ENCODE data around the gene CCDC167. TPM values are rescaled to one million over a fixed set of nuclear protein-coding genes. Genes with fewer than 3 reads are reported as not detected.
"Not testable (repeated sequence)": the region's sequence is repeated elsewhere in the genome, so short reads cannot be mapped to it uniquely, and the experiment has no call there.

The CCDC167 gene
- total RNA-seq, 1 donor from 2014 or later: 73.1 TPM

DNA sequence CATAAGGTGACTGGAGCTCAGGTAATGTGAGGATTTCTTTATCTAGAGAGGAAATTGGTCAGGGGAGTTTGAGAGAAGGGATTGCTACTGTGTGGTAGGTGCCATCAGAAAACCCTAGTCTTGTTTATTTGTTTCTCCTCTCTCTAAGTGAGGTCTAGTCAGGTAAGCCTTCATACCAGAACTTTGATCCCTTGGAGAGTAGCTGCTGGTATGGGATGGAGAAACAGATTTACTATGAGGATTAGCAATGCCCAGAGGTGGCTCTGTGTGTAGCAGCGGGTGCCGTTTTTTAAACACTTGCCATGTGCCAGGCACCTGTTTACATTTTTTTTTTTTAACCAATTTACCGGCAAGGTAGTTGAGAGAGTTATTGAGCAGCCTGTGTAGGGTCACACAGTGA, 47.2 kb downstream of the CCDC167 start:
- Mint-ChIP-seq H3K36me3 (ENCODE audit: low read depth) (peaks cover 8% of the 10 kb centered on the region), H3K27ac (ENCODE audit: unreplicated experiment) (peak overlapping the region; percentile 27), H3K9me3 (no peaks in the 10 kb centered on the region), H3K4me3 (no peak overlapping the region), H3K27me3 (ENCODE audit: low read depth) (no peaks in the 10 kb centered on the region), H3K4me1 (no peaks in the 10 kb centered on the region)
- TF ChIP-seq CTCF (conservative IDR thresholded peaks at IDR 0.05): no peak
- no peak for DNase-seq (ENCODE audit: low read depth, low spot score)

DNA sequence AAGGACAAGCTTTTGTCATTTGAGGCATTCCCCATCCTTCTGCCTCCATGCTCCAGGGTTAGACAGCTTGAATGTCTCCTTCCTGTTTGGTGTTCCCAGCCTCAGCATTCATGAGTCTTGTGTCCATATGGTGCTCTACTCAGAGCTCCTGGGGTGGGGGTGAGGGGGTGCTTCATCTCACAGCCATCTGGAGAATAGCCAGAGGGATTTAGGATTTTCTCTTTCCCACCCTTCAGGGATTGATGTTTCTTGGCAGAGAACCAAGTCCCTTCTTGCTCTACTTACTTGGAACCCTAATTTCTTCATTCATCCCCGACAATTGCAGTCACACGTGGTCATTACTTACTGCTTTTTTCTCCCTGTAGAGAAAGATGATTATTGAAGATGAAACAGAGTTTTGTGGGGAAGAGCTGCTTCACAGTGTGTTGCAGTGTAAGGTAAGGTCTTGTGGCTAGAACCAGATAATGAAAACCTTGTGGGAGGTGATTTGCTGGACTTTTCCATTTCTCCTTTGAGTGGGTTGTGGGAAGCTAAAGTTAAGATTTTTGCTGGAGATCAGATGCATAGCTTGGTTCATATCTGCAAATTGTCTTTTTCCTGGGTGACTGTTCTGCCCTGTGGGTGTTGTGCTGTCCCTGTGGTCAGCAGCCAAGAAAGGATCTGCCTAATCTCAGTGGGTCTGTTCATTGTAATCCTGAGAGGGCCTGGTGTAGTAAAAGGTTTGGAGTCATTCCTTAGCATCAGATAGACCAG, 48.1 kb downstream of the CCDC167 start:
- Mint-ChIP-seq H3K36me3 (ENCODE audit: low read depth) (peaks cover 13% of the 10 kb centered on the region), H3K27me3 (ENCODE audit: low read depth) (no peaks in the 10 kb centered on the region), H3K4me1 (no peaks in the 10 kb centered on the region), H3K27ac (ENCODE audit: unreplicated experiment) (no peak overlapping the region), H3K4me3 (no peak overlapping the region), H3K9me3 (no peaks in the 10 kb centered on the region)
- no peak for TF ChIP-seq CTCF (conservative IDR thresholded peaks at IDR 0.05)
- no peak for DNase-seq (ENCODE audit: low read depth, low spot score)

DNA sequence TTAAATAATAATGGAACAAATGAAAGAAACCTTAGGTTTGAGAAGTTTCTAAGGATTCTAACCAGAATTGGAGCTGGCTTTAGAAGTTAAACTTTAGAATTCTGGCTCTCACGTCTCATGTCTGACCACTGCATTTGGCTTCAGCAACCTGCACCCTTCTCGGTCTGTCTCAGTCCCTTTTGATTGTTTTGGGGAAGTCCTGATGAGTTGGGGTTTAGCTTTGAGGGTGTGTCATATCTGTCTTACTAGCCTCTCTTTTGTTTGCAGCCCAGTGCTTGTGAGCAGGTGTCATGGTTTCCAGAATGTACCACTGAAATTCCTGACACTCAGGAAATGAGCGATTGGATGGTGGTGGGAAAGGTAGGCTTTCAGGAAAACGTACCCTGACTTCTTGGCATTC, 49.7 kb downstream of the CCDC167 start:
- Mint-ChIP-seq H3K27ac (ENCODE audit: unreplicated experiment) (no peak overlapping the region), H3K4me1 (no peaks in the 10 kb centered on the region), H3K36me3 (ENCODE audit: low read depth) (peaks cover 16% of the 10 kb centered on the region), H3K27me3 (ENCODE audit: low read depth) (no peaks in the 10 kb centered on the region), H3K4me3 (no peak overlapping the region), H3K9me3 (no peaks in the 10 kb centered on the region)
- no peak for DNase-seq (ENCODE audit: low read depth, low spot score)
- TF ChIP-seq CTCF (conservative IDR thresholded peaks at IDR 0.05): no peak

GRCh38 chr6:37443216-37443542, 56.5 kb downstream of the CCDC167 start:
- peaks cover 19% of the 10 kb centered on the region for H3K36me3 Mint-ChIP-seq (ENCODE audit: low read depth)
- not testable (repeated sequence) for DNase-seq (ENCODE audit: low read depth, low spot score); H3K4me1 Mint-ChIP-seq; H3K27me3 Mint-ChIP-seq (ENCODE audit: low read depth); H3K27ac Mint-ChIP-seq (ENCODE audit: unreplicated experiment); H3K9me3 Mint-ChIP-seq; H3K4me3 Mint-ChIP-seq

GRCh38 chr6:37442416-37443215, 57.1 kb downstream of the CCDC167 start:
- peaks cover 19% of the 10 kb centered on the region for H3K36me3 Mint-ChIP-seq (ENCODE audit: low read depth)
- no peaks in the 10 kb centered on the region for H3K4me1 Mint-ChIP-seq
- H3K9me3 Mint-ChIP-seq: no peaks in the 10 kb centered on the region
- H3K27ac Mint-ChIP-seq (ENCODE audit: unreplicated experiment): no peak overlapping the region
- H3K27me3 Mint-ChIP-seq (ENCODE audit: low read depth): no peaks in the 10 kb centered on the region
- DNase-seq (ENCODE audit: low read depth, low spot score): no peak
- no peak overlapping the region for H3K4me3 Mint-ChIP-seq
- no peak for TF ChIP-seq CTCF (conservative IDR thresholded peaks at IDR 0.05)

- Mint-ChIP-seq H3K27me3 (ENCODE audit: low read depth) (no peaks in the 10 kb centered on the region), H3K4me1 (no peaks in the 10 kb centered on the region), H3K4me3 (no peak overlapping the region), H3K9me3 (no peaks in the 10 kb centered on the region), H3K27ac (ENCODE audit: unreplicated experiment) (no peak overlapping the region), H3K36me3 (ENCODE audit: low read depth) (peaks cover 14% of the 10 kb centered on the region)
- DNase-seq (ENCODE audit: low read depth, low spot score): no peak
- TF ChIP-seq CTCF (conservative IDR thresholded peaks at IDR 0.05): no peak
These were observed 58.0 kb downstream of the CCDC167 start for GRCh38 chr6:37441651-37442050.
